Fibroblast of the aortic adventitia (primary cell): ENCODE measurements around the gene ABL2. TPM values are rescaled to one million over a fixed set of nuclear protein-coding genes. Genes with fewer than 3 reads are reported as not detected.
"Not testable (repeated sequence)": the region's sequence is repeated elsewhere in the genome, so short reads cannot be mapped to it uniquely, and the experiment has no call there.

ENCODE experiments used
- DNase-seq: peaks from one replicate; pipeline ENCODE4 v3.0.0-alpha.2; 2010; ENCODE audit warnings: low read depth
- H3K4me3 ChIP-seq: 2 replicates; pipeline ENCODE4 v1.5.1; 2011; ENCODE audit warnings: low read depth, mild to moderate bottlenecking, control low read depth, low read length, moderate library complexity
- total RNA-seq: library from RNA; depleted of rRNA; stranded (reverse); fragments of >200 nt; gene quantifications from 2 replicates; pipeline ENCODE4 v1.2.3, GENCODE V29; 2012; ENCODE audit warnings: low replicate concordance
- TF ChIP-seq, protein P1 (sequence below): IDR thresholded peaks from 2 replicates; pipeline ENCODE4 v1.5.1; 2011; ENCODE audit warnings: mild to moderate bottlenecking, low read length, control low read depth, inconsistent platforms; ENCODE audit not compliant: insufficient read depth

The ABL2 gene
- total RNA-seq, 1 donor, result 67.2 TPM

- DNase-seq, result no peak
- no peak overlapping the region for H3K4me3 ChIP-seq
- TF ChIP-seq, protein P1, sequence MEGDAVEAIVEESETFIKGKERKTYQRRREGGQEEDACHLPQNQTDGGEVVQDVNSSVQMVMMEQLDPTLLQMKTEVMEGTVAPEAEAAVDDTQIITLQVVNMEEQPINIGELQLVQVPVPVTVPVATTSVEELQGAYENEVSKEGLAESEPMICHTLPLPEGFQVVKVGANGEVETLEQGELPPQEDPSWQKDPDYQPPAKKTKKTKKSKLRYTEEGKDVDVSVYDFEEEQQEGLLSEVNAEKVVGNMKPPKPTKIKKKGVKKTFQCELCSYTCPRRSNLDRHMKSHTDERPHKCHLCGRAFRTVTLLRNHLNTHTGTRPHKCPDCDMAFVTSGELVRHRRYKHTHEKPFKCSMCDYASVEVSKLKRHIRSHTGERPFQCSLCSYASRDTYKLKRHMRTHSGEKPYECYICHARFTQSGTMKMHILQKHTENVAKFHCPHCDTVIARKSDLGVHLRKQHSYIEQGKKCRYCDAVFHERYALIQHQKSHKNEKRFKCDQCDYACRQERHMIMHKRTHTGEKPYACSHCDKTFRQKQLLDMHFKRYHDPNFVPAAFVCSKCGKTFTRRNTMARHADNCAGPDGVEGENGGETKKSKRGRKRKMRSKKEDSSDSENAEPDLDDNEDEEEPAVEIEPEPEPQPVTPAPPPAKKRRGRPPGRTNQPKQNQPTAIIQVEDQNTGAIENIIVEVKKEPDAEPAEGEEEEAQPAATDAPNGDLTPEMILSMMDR, result no peak
These were observed 31.7 kb downstream of the ABL2 start for GRCh38 chr1:179197690-179198297.

GRCh38 chr1:179195857-179196256 is 33.6 kb downstream of the ABL2 start:
- H3K4me3 ChIP-seq, DNase-seq: not testable (repeated sequence)

GRCh38 chr1:179195376-179195775 is 34.1 kb downstream of the ABL2 start:
- TF ChIP-seq, protein P1, result no peak
- no peak for DNase-seq
- H3K4me3 ChIP-seq, result no peak overlapping the region

GRCh38 chr1:179194068-179194537 is 35.4 kb downstream of the ABL2 start:
- TF ChIP-seq, protein P1, result no peak
- no peak for DNase-seq
- H3K4me3 ChIP-seq, result no peak overlapping the region

DNA sequence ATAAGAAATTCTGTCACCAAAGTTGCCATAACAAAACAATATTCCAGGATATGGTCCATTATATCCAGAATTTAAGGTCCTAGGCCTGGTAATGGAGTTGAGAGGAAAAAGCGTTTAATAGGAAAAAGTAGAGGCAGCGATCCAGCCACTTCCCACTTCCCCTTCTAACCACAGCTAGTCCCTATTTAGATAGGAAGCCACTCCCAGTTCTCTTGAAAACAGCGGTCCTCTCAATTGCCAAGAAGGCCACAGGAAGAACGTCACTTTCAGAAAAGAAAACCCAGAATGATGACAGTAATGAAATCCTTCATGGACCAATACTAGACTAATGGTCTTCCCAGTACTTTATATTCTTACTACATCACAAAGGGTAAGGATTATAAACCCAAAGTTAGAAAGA is 38.6 kb downstream of the ABL2 start:
- DNase-seq, result peak; percentile 52
- TF ChIP-seq, protein P1, result no peak

DNA sequence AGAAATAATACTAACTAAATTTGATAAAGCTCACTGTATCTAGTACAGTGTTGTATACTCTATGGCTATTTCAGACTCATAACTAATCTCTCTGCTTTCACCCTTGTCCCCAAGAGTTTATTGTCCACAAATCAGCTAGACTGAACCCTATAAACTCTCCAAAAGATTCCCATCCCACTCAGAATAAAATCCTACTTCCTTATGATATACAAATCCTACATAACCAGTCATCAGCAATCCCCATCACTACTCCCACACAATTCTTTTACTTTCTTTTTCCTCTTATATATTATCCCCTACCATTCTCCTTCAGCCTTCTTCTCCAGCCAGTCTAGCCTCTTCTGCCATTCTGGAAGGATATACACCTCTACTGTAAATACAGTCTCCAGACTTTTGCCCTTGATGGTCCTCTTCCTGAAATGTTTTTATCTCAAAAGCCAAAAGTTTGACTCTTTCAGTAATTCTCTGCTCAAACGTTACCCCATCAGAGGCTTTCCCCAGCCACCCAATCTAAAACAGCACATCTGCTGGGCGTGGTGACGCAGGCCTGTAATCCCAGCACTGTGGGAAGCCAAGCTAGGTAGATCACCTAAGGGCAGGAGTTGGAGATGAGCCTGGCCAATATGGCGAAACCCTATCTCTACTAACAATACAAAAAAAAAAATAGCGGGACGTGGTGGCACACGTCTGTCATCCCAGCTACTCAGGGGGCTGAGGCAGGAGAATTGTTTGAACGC is 41.6 kb downstream of the ABL2 start:
- no peak for DNase-seq
- TF ChIP-seq, protein P1, result no peak
- no peak overlapping the region for H3K4me3 ChIP-seq

More for the DNA sequence above, 38.6 kb downstream of the ABL2 start:
- H3K4me3 ChIP-seq, result no peak overlapping the region

DNA sequence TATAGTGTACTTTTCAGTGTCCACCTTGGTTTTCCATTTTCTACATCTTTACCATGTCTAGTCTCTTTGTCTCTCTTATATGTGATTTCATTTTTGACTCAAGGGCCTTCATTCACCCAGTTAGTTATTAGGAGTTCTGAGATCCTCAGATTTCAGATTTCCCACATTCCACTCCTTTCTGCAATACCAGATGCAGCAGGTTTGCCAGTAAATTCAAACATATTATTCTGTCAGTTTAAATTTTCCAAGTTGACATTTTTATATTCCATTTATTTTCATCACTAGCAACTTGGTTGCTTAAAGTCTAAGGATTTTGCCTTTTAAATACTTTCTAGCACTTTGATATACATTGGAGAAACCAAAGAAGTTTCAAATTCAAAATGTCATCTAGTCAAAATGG is 42.4 kb downstream of the ABL2 start:
- H3K4me3 ChIP-seq, result no peak overlapping the region
- TF ChIP-seq, protein P1, result no peak
- no peak for DNase-seq
